Keratinocyte (primary cell): ENCODE results near the gene DMRTA2.

Experiments
- CTCF ChIP-seq, 3 experiments: IDR thresholded peaks in 1 of 3; conservative IDR thresholded peaks in 1 of 3; optimal IDR thresholded peaks in 1 of 3; 2 replicates in 2 of 3; 3 replicates in 1 of 3; pipeline versions ENCODE3 to v1.5.1; 2011; ENCODE audit warnings: low read length in 3 of 3, mild to moderate bottlenecking in 3 of 3, moderate library complexity in 2 of 3, control low read depth in 1 of 3, inconsistent platforms in 1 of 3; ENCODE audit not compliant: insufficient read depth in 2 of 3; ENCODE audit errors: extremely low read depth in 1 of 3
- EZH2 ChIP-seq: IDR thresholded peaks from one replicate; pipeline ENCODE4 v1.6.1; 2012; ENCODE audit warnings: inconsistent platforms, mild to moderate bottlenecking, low read length, moderate library complexity

- TF ChIP-seq CTCF (optimal IDR thresholded peaks at IDR 0.05 in 1 of 3, IDR thresholded peaks at IDR 0.05 in 1 of 3, conservative IDR thresholded peaks at IDR 0.05 in 1 of 3; ENCODE audit: extremely low read depth in 1 of 3, insufficient read depth in 2 of 3, low read length in 3 of 3) = no peak
- no peak for TF ChIP-seq EZH2
Measured at GRCh38 chr1:50426702-50427085, 3.5 kb upstream of the DMRTA2 start.
